ENCODE measurements around the gene THRSP.

- TF ChIP-seq, protein P1, sequence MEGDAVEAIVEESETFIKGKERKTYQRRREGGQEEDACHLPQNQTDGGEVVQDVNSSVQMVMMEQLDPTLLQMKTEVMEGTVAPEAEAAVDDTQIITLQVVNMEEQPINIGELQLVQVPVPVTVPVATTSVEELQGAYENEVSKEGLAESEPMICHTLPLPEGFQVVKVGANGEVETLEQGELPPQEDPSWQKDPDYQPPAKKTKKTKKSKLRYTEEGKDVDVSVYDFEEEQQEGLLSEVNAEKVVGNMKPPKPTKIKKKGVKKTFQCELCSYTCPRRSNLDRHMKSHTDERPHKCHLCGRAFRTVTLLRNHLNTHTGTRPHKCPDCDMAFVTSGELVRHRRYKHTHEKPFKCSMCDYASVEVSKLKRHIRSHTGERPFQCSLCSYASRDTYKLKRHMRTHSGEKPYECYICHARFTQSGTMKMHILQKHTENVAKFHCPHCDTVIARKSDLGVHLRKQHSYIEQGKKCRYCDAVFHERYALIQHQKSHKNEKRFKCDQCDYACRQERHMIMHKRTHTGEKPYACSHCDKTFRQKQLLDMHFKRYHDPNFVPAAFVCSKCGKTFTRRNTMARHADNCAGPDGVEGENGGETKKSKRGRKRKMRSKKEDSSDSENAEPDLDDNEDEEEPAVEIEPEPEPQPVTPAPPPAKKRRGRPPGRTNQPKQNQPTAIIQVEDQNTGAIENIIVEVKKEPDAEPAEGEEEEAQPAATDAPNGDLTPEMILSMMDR (conservative IDR thresholded peaks at IDR 0.05 in 1 of 2, IDR thresholded peaks at IDR 0.05 in 1 of 2; ENCODE audit: low read depth in 1 of 2, low read length in 2 of 2): no peak
- no peak for TF ChIP-seq EZH2 (IDR thresholded peaks at IDR 0.05; ENCODE audit: low read length, missing control alignments)
Measured at GRCh38 chr11:78039919-78040671, 23.6 kb upstream of the THRSP start.

Data from fibroblast of lung (primary cell).